Aorta (tissue), 5 donors: ENCODE results near the gene SLC35B2. TPM values are rescaled to one million over a fixed set of nuclear protein-coding genes. Genes with fewer than 3 reads are reported as not detected.

ENCODE experiments used
- ATAC-seq: fragments of 200-7000 bp; cut with Tn5 transposase; one replicate; pipeline ENCODE4 v1.9.1; 2022; ENCODE audit warnings: moderate library complexity; ENCODE audit not compliant: low FRiP score
- DNase-seq, 2 donors: peaks; one replicate each; pipeline ENCODE4 v3.0.0-alpha.2; 2020
- H3K27ac ChIP-seq, 2 donors: one replicate each; pipeline ENCODE4 v1.5.1; 2013; ENCODE audit warnings: low read length in 2 of 2, mild to moderate bottlenecking in 2 of 2, moderate library complexity in 2 of 2, control low read depth in 1 of 2, inconsistent platforms in 1 of 2, low read depth in 1 of 2
- H3K27me3 ChIP-seq, 2 donors: one replicate each; pipeline ENCODE4 v1.6.1; 2013; ENCODE audit warnings: control low read depth in 1 of 2, low read length in 1 of 2, mild to moderate bottlenecking in 1 of 2, moderate library complexity in 1 of 2; ENCODE audit not compliant: insufficient read depth in 2 of 2, control insufficient read depth in 1 of 2
- H3K36me3 ChIP-seq, 2 donors: one replicate each; pipeline ENCODE4 v1.6.1; 2013; ENCODE audit warnings: control low read depth in 1 of 2, low read length in 1 of 2, mild to moderate bottlenecking in 1 of 2; ENCODE audit not compliant: insufficient read depth in 2 of 2, control insufficient read depth in 1 of 2
- H3K4me1 ChIP-seq, 2 donors: one replicate each; pipeline ENCODE4 v1.6.1; 2013; ENCODE audit warnings: low read length in 2 of 2, control low read depth in 1 of 2, mild to moderate bottlenecking in 1 of 2, moderate library complexity in 1 of 2; ENCODE audit not compliant: insufficient read depth in 2 of 2, control insufficient read depth in 1 of 2
- H3K4me3 ChIP-seq, 2 donors: one replicate each; pipeline ENCODE4 v1.5.1; 2013; ENCODE audit warnings: low read length in 2 of 2, control low read depth in 1 of 2, mild to moderate bottlenecking in 1 of 2
- H3K9me3 ChIP-seq: one replicate; pipeline ENCODE4 v1.6.1; 2013; ENCODE audit warnings: mild to moderate bottlenecking, low read length; ENCODE audit not compliant: control insufficient read depth
- WGBS, 2 donors: extraction: QIAGEN DNeasy Blood & Tissue Kit; methylation state at CpG; one replicate each; pipeline ENCODE4 v1.1.7; 2013; 5-methylcytosine and 5-hydroxymethylcytosine counted together
- intact Hi-C, 2 donors: fragments of 100-400 bp; cut with DNase I; formaldehyde crosslinking; loops; one replicate each; pipeline versions ENCODE4 v1.14.2 to v1.15.0; 2022
- polyA plus RNA-seq, 2 donors: library from polyadenylated mRNA; stranded (reverse); fragments of 200-250 nt; gene quantifications; one replicate each; pipeline ENCODE4 v1.2.3, GENCODE V29; 2013
- total RNA-seq, 2 donors: library from RNA; stranded (reverse); fragmentation: NEBNext Ultra II Directional; extraction: Animal tissue kit (Norgen Biotek cat#: 25700); gene quantifications; one replicate each; pipeline ENCODE4 v1.2.1, GENCODE V29; 2021
- donor health status: healthy with polysubstance abuse.
- donor health status: Bipolar disorder and iron deficiency.
- donor health status: DM: no; HTN: no; CAD: no.
- donor health status: DM: no; HTN: no; CAD: no.
- donor health status: DM: yes; HTN: yes; CAD: no.

Gene SLC35B2
- total and polyA plus RNA-seq, 4 donors, result 10.6 to 27.7 (median 24.7) TPM

DNA sequence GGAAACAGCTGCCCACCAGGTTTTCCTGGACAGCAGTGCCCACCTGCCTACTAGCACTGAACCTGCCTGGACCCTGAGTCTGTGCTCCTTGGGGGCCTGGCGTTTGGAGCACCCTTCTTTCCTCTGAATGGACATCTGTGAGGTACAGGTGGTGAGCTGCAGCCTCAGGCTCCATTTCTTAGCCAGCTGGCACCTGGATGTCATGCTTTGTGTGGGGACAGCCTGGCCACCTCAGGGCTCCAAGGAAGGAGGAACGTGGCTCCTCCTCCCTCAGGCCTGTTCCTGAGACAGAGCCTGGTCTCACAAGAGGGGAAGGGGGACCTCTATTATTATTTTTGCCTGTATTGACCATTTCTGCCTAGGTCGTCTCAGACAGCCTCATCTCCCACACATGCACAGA is 21.0 kb upstream of the SLC35B2 start:
- intact Hi-C loops, result no loop called here
- WGBS, 2 donors, result 78 to 79% methylated on average over 3 of the region's 3 CpGs
- no peaks in the 10 kb centered on the region for H3K27me3 ChIP-seq
- H3K4me1 ChIP-seq, result no peaks in the 10 kb centered on the region
- H3K9me3 ChIP-seq, result no peaks in the 10 kb centered on the region
- H3K36me3 ChIP-seq, result no peaks in the 10 kb centered on the region
- ATAC-seq (no peak), DNase-seq (no peak)
- no peak overlapping the region for H3K27ac ChIP-seq
- no peak overlapping the region for H3K4me3 ChIP-seq

DNA sequence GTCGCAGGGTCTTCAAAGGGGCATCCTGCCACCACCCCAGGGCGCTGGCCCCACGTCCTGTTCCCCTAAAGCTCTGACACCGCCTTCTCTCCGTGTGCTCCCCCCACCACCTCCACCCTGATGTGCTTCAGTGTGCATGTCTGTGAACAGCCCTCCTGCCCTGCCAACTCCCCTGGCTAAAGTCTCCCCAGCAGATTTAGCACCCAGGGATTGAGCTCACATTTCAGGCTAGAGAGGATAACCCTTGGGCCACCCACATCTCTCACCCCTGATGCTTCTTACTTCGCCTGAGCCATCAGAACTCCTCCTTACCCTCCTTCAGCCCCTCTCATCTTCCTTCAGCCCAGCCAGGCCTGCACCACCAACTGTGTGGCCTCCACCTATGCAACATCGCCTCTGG is 20.4 kb upstream of the SLC35B2 start:
- Histone ChIP-seq H3K9me3 (no peaks in the 10 kb centered on the region), H3K27ac (no peak overlapping the region), H3K36me3 (no peaks in the 10 kb centered on the region), H3K27me3 (no peaks in the 10 kb centered on the region), H3K4me1 (no peaks in the 10 kb centered on the region), H3K4me3 (no peak overlapping the region)
- ATAC-seq (no peak), DNase-seq (no peak)
- WGBS, 2 donors, result 86 to 87% methylated on average over 7 of the region's 7 CpGs
- intact Hi-C loops, result no loop called here

DNA sequence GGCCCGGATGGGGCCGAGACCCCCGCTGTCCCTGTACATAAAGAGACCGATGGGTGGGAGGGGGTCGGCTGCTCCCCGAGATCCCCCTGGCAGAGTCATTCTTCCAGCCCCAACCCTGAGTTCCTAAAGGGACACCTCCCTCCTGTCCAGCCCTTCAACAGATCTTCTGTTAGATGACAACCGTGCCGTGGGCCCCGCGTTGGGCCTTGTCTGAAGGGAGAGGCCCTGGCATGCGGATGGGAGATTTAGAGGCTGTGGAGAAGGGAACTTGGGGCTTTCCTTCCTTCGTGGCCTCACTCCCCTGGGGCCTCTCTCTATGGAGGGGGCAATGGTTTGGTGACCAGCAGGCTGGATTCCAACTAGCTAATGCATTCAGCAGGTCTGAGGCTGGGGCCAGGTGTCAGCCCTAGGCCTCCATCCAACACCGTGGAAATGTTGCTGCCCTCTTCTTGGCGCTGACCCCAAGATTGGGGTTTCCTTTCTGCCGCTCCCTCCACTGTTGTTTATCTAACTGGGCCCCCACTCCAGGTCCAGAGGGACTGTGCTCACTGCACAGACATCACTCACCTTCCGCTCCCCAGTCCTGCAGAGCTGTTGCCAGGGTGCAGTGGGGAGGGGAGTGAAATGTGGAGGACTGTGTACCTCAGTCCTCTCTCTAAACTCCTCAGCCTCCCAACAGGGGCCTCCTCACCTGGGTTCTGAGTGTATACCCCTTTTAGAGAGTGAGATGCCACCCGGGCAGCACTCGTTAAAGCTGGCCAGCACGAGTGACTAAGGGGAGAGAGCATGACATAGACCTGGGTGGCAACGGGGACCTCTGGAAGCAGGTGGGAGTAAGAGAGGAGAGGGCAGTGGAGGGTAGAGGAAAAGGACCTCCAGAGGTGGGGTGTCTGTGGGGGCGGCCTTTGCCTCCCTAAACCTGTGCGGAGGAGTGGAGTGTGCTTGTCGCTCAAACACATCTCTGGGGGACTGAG is 19.6 kb upstream of the SLC35B2 start:
- DNase-seq (no peak), ATAC-seq (no peak)
- Histone ChIP-seq H3K27me3 (no peaks in the 10 kb centered on the region), H3K4me1 (no peaks in the 10 kb centered on the region), H3K36me3 (no peaks in the 10 kb centered on the region), H3K27ac (no peak overlapping the region), H3K9me3 (no peaks in the 10 kb centered on the region), H3K4me3 (no peak overlapping the region)
- 85 to 87% methylated on average over 23 of the region's 23 CpGs for WGBS, 2 donors
- intact Hi-C loops, result no loop called here

DNA sequence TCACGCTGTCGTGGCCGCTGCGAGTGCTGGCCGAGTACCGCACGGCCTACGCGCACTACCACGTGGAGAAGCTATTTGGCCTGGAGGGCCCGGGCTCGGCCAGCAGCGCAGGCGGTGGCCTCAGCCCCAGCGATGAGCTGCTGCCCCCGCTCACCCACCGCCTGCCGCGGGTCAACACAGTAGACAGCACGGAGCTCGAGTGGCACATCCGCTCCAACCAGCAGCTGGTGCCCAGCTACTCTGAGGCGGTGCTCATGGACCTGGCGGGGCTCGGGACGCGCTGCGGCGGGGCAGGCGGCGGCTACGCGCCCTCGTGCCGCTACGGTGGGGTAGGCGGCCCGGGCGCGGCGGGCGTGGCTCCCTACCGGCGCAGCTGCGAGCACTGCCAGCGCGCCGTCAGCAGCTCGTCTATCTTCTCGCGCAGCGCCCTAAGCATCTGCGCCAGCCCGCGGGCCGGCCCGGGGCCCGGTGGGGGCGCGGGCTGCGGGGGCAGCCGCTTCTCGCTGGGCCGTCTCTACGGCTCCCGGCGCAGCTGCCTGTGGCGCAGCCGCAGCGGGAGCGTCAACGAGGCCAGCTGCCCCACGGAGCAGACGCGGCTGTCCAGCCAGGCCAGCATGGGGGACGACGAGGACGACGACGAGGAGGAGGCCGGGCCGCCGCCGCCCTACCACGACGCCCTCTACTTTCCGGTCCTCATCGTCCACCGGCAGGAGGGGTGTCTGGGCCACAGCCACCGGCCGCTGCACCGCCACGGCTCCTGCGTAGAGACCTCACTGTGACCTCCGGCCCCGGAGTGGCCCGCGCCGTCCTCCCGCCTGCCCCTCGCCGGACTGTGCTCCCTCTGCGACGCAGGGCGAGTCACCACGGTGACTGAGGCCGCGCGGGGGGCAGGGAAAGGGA is 18.7 kb upstream of the SLC35B2 start:
- WGBS, 2 donors, result 8 to 13% methylated on average over 70 to 109 of the region's 109 CpGs
- Histone ChIP-seq H3K4me3 (peak overlapping the region in 1 of 2 donors; percentile 3), H3K27ac (no peak overlapping the region), H3K27me3 (no peaks in the 10 kb centered on the region), H3K9me3 (no peaks in the 10 kb centered on the region), H3K4me1 (no peaks in the 10 kb centered on the region), H3K36me3 (no peaks in the 10 kb centered on the region)
- intact Hi-C loops, result no loop called here
- ATAC-seq (peak; percentile 30), DNase-seq (no peak)

DNA sequence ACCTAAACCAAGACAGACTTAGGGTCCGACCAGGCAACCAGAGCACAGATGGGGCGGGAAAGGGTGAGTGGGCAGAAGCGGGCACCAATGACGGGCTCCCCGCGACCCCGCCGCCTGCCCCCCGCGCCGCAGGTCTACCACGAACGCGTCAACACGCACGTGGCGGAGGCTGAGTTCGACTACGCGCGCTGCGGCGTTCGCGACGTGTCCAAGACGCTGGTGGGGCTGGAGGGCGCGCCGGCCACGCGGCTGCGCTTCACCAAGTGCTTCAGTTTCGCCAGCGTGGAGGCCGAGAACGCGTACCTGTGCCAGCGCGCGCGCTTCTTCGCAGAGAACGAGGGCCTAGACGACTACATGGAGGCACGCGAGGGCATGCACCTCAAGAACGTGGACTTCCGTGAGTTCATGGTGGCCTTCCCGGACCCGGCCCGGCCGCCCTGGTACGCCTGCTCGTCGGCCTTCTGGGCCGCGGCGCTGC is 18.0 kb upstream of the SLC35B2 start:
- ATAC-seq, result no peak
- H3K27me3 ChIP-seq, result no peaks in the 10 kb centered on the region
- intact Hi-C loops, result no loop called here

DNA sequence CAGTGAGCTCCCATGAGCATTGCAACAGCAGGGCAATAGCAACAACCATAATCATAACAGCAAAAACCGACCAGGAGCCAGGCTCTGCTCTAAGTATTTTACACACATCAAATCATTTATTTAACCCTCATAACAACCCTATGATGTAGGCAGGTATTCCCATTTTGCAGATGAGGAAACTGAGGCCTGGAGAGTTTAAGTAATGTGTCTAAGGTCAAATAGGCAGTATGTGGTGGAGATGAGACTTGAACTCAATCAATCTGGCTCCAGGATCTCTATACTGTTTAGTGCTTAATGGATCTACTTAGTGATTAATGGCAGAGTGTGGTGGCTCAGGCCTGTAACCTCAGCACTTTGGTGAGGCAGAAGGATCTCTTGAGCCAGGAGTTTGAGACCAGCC is 16.3 kb upstream of the SLC35B2 start:
- no peak overlapping the region for H3K4me3 ChIP-seq
- H3K27me3 ChIP-seq, result no peaks in the 10 kb centered on the region
- no peaks in the 10 kb centered on the region for H3K9me3 ChIP-seq
- WGBS, 2 donors, result 51 to 67% methylated on average over 1 of the region's 1 CpG
- no peaks in the 10 kb centered on the region for H3K36me3 ChIP-seq
- intact Hi-C loops, result no loop called here
- H3K27ac ChIP-seq, result no peak overlapping the region
- DNase-seq (no peak), ATAC-seq (no peak)
- no peaks in the 10 kb centered on the region for H3K4me1 ChIP-seq

More for the DNA sequence above, 18.0 kb upstream of the SLC35B2 start:
- DNase-seq, result no peak
- Histone ChIP-seq H3K36me3 (no peaks in the 10 kb centered on the region), H3K4me1 (no peaks in the 10 kb centered on the region), H3K4me3 (no peak overlapping the region), H3K27ac (no peak overlapping the region), H3K9me3 (no peaks in the 10 kb centered on the region)
- 71 to 81% methylated on average over 59 of the region's 59 CpGs for WGBS, 2 donors

DNA sequence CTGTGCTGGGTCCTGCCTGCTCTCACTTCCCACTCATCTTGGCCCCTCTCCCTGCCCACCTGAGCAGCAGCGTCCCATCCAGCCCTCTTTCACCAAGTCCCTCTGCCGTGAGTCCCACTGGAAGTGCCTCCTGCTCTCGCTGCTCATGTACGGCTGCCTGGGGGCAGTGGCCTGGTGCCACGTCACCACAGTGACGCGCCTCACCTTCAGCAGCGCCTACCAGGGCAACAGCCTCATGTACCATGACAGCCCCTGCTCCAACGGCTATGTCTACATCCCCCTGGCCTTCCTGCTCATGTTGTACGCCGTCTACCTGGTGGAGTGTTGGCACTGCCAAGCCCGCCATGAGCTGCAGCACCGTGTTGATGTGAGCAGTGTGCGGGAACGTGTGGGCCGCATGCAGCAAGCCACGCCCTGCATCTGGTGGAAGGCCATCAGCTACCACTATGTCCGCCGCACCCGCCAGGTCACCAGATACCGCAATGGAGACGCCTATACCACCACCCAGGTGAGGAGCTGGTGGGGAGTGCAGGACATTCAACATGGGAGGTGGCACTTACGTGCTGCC is 15.8 kb upstream of the SLC35B2 start:
- no peaks in the 10 kb centered on the region for H3K27me3 ChIP-seq
- H3K4me3 ChIP-seq, result no peak overlapping the region
- no peaks in the 10 kb centered on the region for H3K4me1 ChIP-seq
- no peaks in the 10 kb centered on the region for H3K36me3 ChIP-seq
- no peaks in the 10 kb centered on the region for H3K9me3 ChIP-seq
- DNase-seq, result no peak
- ATAC-seq, result no peak
- intact Hi-C loops, result no loop called here
- WGBS, 2 donors, result 85 to 87% methylated on average over 23 of the region's 23 CpGs
- H3K27ac ChIP-seq, result no peak overlapping the region

DNA sequence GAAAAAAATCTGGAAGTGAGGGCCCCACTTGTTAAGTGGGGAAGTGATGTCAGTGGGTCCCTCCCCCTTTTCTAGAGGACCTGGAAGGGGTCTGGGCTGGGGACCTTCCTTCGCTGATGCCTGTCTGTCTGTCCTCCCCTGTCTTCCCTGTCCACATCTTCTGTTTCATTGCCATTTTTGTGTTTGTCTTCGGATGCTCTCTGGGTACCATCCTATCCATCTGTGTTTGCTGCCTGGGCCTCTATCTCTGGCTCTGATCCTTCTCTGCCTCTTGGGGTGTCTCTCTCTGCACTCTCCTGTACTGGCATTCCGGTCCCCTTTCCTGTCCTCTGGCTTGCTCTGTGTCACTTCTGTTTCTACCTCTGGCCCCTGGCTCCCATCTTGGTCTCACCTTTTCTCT is 15.2 kb upstream of the SLC35B2 start:
- Histone ChIP-seq H3K4me1 (no peaks in the 10 kb centered on the region), H3K36me3 (no peaks in the 10 kb centered on the region), H3K27me3 (no peaks in the 10 kb centered on the region), H3K27ac (no peak overlapping the region), H3K9me3 (no peaks in the 10 kb centered on the region), H3K4me3 (no peak overlapping the region)
- intact Hi-C loops, result no loop called here
- WGBS, 2 donors, result 91 to 94% methylated on average over 3 of the region's 3 CpGs
- DNase-seq (no peak), ATAC-seq (no peak)
